HepG2 (cell line): Measurements from ENCODE around the gene PTCRA. TPM values are rescaled to one million over a fixed set of nuclear protein-coding genes. Genes with fewer than 3 reads are reported as not detected.

Experiments
- CCDC6 ChIP-seq: sonication (generic); formaldehyde crosslinking; IDR thresholded peaks from 2 replicates; pipeline ENCODE4 v1.8.1; 2022; ENCODE audit warnings: mild to moderate bottlenecking, missing genetic modification reagents, moderate library complexity
- DNMT3B ChIP-seq: conservative IDR thresholded peaks from 2 replicates; pipeline ENCODE4 v1.6.1; 2016; ENCODE audit warnings: missing biosample characterization, control low read depth
- HOXA7 ChIP-seq: sonication (generic); formaldehyde crosslinking; IDR thresholded peaks from 2 replicates; pipeline ENCODE4 v1.8.1; 2022; ENCODE audit warnings: mild to moderate bottlenecking, missing genetic modification reagents, moderate library complexity
- JUNB ChIP-seq: sonication (generic); formaldehyde crosslinking; IDR thresholded peaks from 2 replicates; pipeline ENCODE4 v1.8.0; 2022; ENCODE audit warnings: missing genetic modification reagents, mild to moderate bottlenecking, borderline replicate concordance
- KDM5B ChIP-seq: sonication (generic); formaldehyde crosslinking; IDR thresholded peaks from 2 replicates; pipeline ENCODE4 v1.4.0; 2020; ENCODE audit warnings: missing genetic modification reagents, mild to moderate bottlenecking, borderline replicate concordance
- MTF2 ChIP-seq: sonication (generic); formaldehyde crosslinking; IDR thresholded peaks from 2 replicates; pipeline ENCODE4 v1.5.0; 2020; ENCODE audit warnings: missing genetic modification reagents, borderline replicate concordance
- NCOR1 ChIP-seq: fragments of 200-600 bp; sonication (generic); IDR thresholded peaks from 2 replicates; pipeline ENCODE4 v1.7.0; 2017; ENCODE audit warnings: antibody characterized with exemption, low read length, borderline replicate concordance
- PHF5A ChIP-seq: IDR thresholded peaks from one replicate; pipeline ENCODE4 v1.6.1; 2018; ENCODE audit warnings: low read depth, missing genetic modification reagents; ENCODE audit not compliant: unreplicated experiment
- POLR2AphosphoS5 ChIP-seq: IDR thresholded peaks from 2 replicates; pipeline ENCODE4 v1.6.1; 2012; ENCODE audit warnings: low read depth, low read length
- POLR2G ChIP-seq: fragments of 200-400 bp; formaldehyde crosslinking; IDR thresholded peaks from 2 replicates; pipeline ENCODE4 v1.6.1; 2018; ENCODE audit warnings: mild to moderate bottlenecking, low read depth, low read length, moderate library complexity
- PRMT3 ChIP-seq: sonication (generic); formaldehyde crosslinking; IDR thresholded peaks from 2 replicates; pipeline ENCODE4 v1.8.1; 2022; ENCODE audit warnings: low read depth, mild to moderate bottlenecking, moderate library complexity, missing genetic modification reagents, borderline replicate concordance
- ZBTB38 ChIP-seq: sonication (generic); formaldehyde crosslinking; IDR thresholded peaks from 2 replicates; pipeline ENCODE4 v1.5.1; 2020; ENCODE audit warnings: mild to moderate bottlenecking, missing genetic modification reagents
- ZNF225 ChIP-seq: sonication (generic); formaldehyde crosslinking; IDR thresholded peaks from 2 replicates; pipeline ENCODE4 v1.4.0; 2020; ENCODE audit warnings: mild to moderate bottlenecking, missing genetic modification reagents
- ZNF44 ChIP-seq: sonication (generic); formaldehyde crosslinking; IDR thresholded peaks from 2 replicates; pipeline ENCODE4 v1.5.1; 2020; ENCODE audit warnings: mild to moderate bottlenecking, missing genetic modification reagents
- ZNF619 ChIP-seq: sonication (generic); formaldehyde crosslinking; IDR thresholded peaks from 2 replicates; pipeline ENCODE4 v1.4.0; 2020; ENCODE audit warnings: mild to moderate bottlenecking, missing genetic modification reagents
- ZNF724P ChIP-seq: sonication (generic); formaldehyde crosslinking; IDR thresholded peaks from 2 replicates; pipeline ENCODE4 v1.8.0; 2022; ENCODE audit warnings: missing genetic modification reagents, borderline replicate concordance
- ZNF788 ChIP-seq: sonication (generic); formaldehyde crosslinking; IDR thresholded peaks from 2 replicates; pipeline ENCODE4 v1.5.0; 2020; ENCODE audit warnings: mild to moderate bottlenecking, missing genetic modification reagents, borderline replicate concordance
- polyA plus RNA-seq, 8 experiments: library from polyadenylated mRNA; depleted of rRNA in 3 of 8; stranded (reverse) in 7 of 8; unstranded in 1 of 8; fragments of >200 nt; fragmentation: Illumina TruSeq in 4 of 8; extraction: Trizol in 4 of 8; gene quantifications; 2 replicates each; pipeline versions ENCODE4 v1.2.1 to v1.2.3, GENCODE V29; 2011 to 2016; ENCODE audit warnings: low read depth in 4 of 8, missing spikeins in 1 of 8, mixed read lengths in 1 of 8; ENCODE audit not compliant: insufficient read depth in 1 of 8
- total RNA-seq, 5 experiments: library from RNA; depleted of rRNA; stranded (reverse); fragments of >200 nt; fragmentation: Illumina TruSeq; extraction: Trizol; gene quantifications; 2 replicates each; pipeline ENCODE4 v1.2.3, GENCODE V29; 2016; ENCODE audit warnings: low read depth in 1 of 5
- TF ChIP-seq, protein P1 (sequence below): sonication (generic); formaldehyde crosslinking; IDR thresholded peaks from 2 replicates; pipeline ENCODE4 v1.5.1; 2020; ENCODE audit warnings: missing genetic modification reagents, mild to moderate bottlenecking, borderline replicate concordance
- TF ChIP-seq, protein P2 (sequence below): sonication (generic); formaldehyde crosslinking; IDR thresholded peaks from 2 replicates; pipeline ENCODE4 v1.5.0; 2020; ENCODE audit warnings: mild to moderate bottlenecking, missing genetic modification reagents, borderline replicate concordance

The PTCRA gene
- total and polyA plus RNA-seq, 2 of the 13 experiments (the other 11 are each of a cell fraction or from before 2014, with no cell fraction given) = not detected

DNA sequence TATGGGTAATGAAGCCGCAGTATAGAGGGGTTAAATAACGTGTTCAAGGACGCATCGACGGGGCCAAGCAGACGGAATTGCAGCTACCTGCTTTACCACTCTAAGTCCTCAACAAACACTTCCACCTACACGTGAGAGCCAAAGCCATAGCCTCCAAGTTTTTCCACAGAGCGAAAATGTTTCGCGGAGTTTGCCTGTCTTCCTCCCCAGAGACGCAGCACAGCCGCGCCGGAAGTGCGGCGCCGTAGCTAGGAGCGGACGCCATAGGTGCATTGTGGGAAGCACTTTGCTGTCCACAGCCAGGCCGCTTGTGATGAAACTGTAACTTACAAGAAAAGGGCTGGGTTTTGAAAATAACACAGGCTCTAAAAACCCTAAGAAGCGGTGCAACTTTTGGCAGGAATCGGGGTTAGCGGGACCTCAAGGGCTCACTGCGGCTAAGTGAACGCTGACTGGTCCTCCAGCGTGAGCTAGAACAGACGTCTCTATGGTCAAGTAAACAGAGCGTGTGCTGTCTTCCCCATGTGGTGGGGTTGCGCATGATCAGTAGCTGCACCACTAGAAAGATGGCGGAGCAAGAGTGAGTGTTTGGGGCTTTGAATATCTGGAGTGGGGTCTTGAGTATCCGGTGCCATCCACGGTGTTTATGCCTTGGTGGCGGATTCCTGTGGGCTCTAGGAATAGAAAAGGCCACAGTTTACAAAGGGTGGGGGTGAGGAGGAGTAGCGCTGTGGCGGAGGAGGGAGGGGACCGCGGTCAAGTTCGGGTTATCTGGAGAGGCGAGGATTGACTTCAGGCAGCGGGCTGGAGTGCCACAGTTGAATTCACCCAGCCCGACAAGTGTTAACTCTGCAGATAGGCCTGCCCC, 36.2 kb upstream of the PTCRA start, which contains the start of gene RPL7L1 (continued):
- TF ChIP-seq, protein P1, sequence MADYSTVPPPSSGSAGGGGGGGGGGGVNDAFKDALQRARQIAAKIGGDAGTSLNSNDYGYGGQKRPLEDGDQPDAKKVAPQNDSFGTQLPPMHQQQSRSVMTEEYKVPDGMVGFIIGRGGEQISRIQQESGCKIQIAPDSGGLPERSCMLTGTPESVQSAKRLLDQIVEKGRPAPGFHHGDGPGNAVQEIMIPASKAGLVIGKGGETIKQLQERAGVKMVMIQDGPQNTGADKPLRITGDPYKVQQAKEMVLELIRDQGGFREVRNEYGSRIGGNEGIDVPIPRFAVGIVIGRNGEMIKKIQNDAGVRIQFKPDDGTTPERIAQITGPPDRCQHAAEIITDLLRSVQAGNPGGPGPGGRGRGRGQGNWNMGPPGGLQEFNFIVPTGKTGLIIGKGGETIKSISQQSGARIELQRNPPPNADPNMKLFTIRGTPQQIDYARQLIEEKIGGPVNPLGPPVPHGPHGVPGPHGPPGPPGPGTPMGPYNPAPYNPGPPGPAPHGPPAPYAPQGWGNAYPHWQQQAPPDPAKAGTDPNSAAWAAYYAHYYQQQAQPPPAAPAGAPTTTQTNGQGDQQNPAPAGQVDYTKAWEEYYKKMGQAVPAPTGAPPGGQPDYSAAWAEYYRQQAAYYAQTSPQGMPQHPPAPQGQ (CRISPR knock-in tag) = no peak
- no peak for TF ChIP-seq HOXA7 (CRISPR knock-in tag)
- TF ChIP-seq ZNF225 (CRISPR knock-in tag) = peak; percentile 62; the same call in 1 of the 2 replicates
- peak; percentile 46; the same call in 1 of the 2 replicates for TF ChIP-seq MTF2 (CRISPR knock-in tag)
- TF ChIP-seq POLR2G = peak; percentile 98
- 0 out of 2 replicates have a peak, but pooled peaks have one; percentile 86 for TF ChIP-seq ZNF619
- peak; percentile 45; the same call in 1 of the 2 replicates for TF ChIP-seq ZNF724P (CRISPR knock-in tag)
- TF ChIP-seq ZNF44 (CRISPR knock-in tag) = peak; percentile 92
- no peak for TF ChIP-seq NCOR1
- TF ChIP-seq ZBTB38 = peak; percentile 95; the same call in 1 of the 2 replicates
- peak; percentile 63 for TF ChIP-seq PHF5A (CRISPR knock-in tag)
- no peak for TF ChIP-seq PRMT3 (CRISPR knock-in tag)
- TF ChIP-seq ZNF788 (CRISPR knock-in tag) = peak; percentile 74
- no peak for TF ChIP-seq CCDC6 (CRISPR knock-in tag)
- no peak; the same call in 1 of the 2 replicates for TF ChIP-seq DNMT3B (CRISPR knock-in tag)
- no peak for TF ChIP-seq JUNB (CRISPR knock-in tag)
- TF ChIP-seq, protein P2, sequence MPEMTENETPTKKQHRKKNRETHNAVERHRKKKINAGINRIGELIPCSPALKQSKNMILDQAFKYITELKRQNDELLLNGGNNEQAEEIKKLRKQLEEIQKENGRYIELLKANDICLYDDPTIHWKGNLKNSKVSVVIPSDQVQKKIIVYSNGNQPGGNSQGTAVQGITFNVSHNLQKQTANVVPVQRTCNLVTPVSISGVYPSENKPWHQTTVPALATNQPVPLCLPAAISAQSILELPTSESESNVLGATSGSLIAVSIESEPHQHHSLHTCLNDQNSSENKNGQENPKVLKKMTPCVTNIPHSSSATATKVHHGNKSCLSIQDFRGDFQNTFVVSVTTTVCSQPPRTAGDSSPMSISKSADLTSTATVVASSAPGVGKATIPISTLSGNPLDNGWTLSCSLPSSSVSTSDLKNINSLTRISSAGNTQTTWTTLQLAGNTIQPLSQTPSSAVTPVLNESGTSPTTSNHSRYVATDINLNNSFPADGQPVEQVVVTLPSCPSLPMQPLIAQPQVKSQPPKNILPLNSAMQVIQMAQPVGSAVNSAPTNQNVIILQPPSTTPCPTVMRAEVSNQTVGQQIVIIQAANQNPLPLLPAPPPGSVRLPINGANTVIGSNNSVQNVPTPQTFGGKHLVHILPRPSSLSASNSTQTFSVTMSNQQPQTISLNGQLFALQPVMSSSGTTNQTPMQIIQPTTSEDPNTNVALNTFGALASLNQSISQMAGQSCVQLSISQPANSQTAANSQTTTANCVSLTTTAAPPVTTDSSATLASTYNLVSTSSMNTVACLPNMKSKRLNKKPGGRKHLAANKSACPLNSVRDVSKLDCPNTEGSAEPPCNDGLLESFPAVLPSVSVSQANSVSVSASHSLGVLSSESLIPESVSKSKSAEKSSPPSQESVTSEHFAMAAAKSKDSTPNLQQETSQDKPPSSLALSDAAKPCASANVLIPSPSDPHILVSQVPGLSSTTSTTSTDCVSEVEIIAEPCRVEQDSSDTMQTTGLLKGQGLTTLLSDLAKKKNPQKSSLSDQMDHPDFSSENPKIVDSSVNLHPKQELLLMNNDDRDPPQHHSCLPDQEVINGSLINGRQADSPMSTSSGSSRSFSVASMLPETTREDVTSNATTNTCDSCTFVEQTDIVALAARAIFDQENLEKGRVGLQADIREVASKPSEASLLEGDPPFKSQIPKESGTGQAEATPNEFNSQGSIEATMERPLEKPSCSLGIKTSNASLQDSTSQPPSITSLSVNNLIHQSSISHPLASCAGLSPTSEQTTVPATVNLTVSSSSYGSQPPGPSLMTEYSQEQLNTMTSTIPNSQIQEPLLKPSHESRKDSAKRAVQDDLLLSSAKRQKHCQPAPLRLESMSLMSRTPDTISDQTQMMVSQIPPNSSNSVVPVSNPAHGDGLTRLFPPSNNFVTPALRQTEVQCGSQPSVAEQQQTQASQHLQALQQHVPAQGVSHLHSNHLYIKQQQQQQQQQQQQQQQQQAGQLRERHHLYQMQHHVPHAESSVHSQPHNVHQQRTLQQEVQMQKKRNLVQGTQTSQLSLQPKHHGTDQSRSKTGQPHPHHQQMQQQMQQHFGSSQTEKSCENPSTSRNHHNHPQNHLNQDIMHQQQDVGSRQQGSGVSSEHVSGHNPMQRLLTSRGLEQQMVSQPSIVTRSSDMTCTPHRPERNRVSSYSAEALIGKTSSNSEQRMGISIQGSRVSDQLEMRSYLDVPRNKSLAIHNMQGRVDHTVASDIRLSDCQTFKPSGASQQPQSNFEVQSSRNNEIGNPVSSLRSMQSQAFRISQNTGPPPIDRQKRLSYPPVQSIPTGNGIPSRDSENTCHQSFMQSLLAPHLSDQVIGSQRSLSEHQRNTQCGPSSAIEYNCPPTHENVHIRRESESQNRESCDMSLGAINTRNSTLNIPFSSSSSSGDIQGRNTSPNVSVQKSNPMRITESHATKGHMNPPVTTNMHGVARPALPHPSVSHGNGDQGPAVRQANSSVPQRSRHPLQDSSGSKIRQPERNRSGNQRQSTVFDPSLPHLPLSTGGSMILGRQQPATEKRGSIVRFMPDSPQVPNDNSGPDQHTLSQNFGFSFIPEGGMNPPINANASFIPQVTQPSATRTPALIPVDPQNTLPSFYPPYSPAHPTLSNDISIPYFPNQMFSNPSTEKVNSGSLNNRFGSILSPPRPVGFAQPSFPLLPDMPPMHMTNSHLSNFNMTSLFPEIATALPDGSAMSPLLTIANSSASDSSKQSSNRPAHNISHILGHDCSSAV = no peak
- TF ChIP-seq POLR2AphosphoS5 = peak; percentile 98
- peak; percentile 29 for TF ChIP-seq KDM5B (CRISPR knock-in tag)
